Esophagus muscularis mucosa (tissue), 4 donors: ENCODE results near the gene MBD1. TPM values are rescaled to one million over a fixed set of nuclear protein-coding genes. Genes with fewer than 3 reads are reported as not detected.

Experiments used
- DNase-seq: peaks from one replicate; pipeline ENCODE4 v3.0.0-alpha.2; 2017; ENCODE audit errors: extremely low spot score
- H3K27ac ChIP-seq, 4 donors: fragments of 200-600 bp; sonication (generic); replicated peaks in 1 of 4; 1 replicate in 3 of 4; 2 replicates in 1 of 4; pipeline ENCODE4 v1.5.1; 2016 to 2019; ENCODE audit warnings: mild to moderate bottlenecking in 1 of 4
- H3K27me3 ChIP-seq, 4 donors: fragments of 200-600 bp; sonication (generic); one replicate each; pipeline versions ENCODE4 v1.5.1 to v1.6.0; 2016 to 2019
- H3K36me3 ChIP-seq, 4 donors: fragments of 200-600 bp; sonication (generic); one replicate each; pipeline ENCODE4 v1.5.1; 2016 to 2019
- H3K4me1 ChIP-seq, 4 donors: fragments of 200-600 bp; sonication (generic); one replicate each; pipeline ENCODE4 v1.5.1; 2016 to 2019
- H3K4me3 ChIP-seq, 4 donors: fragments of 200-600 bp; sonication (generic); 1 replicate in 2 of 4; 2 replicates in 2 of 4; pipeline ENCODE4 v1.5.1; 2016 to 2019; ENCODE audit warnings: mild to moderate bottlenecking in 4 of 4, moderate library complexity in 1 of 4
- H3K9me3 ChIP-seq, 4 donors: fragments of 200-600 bp; sonication (generic); 1 replicate in 3 of 4; 2 replicates in 1 of 4; pipeline ENCODE4 v1.5.1; 2016 to 2019
- CTCF ChIP-seq, 3 experiments: fragments of 200-600 bp in 2 of 3; fragments of 450-650 bp in 1 of 3; sonication (generic) in 2 of 3; IDR thresholded peaks; one replicate each; pipeline ENCODE4 v1.5.1; 2017 to 2019; ENCODE audit warnings: antibody characterized with exemption in 3 of 3, mild to moderate bottlenecking in 2 of 3, moderate library complexity in 1 of 3
- EP300 ChIP-seq: sonication (generic); formaldehyde crosslinking; IDR thresholded peaks from one replicate; pipeline ENCODE4 v1.6.1; 2017; ENCODE audit warnings: antibody characterized with exemption
- POLR2A ChIP-seq: fragments of 450-650 bp; IDR thresholded peaks from one replicate; pipeline ENCODE4 v1.6.1; 2017; ENCODE audit warnings: antibody characterized with exemption, moderate library complexity, mild to moderate bottlenecking, low read depth
- POLR2AphosphoS5 ChIP-seq, 2 donors: sonication (generic); formaldehyde crosslinking; IDR thresholded peaks; one replicate each; pipeline ENCODE4 v1.6.1; 2017; ENCODE audit warnings: antibody characterized with exemption in 2 of 2
- WGBS: methylation state at CpG from one replicate; pipeline ENCODE4 v1.1.5; 2018; 5-methylcytosine and 5-hydroxymethylcytosine counted together
- intact Hi-C: fragments of 100-400 bp; cut with DNase I; formaldehyde crosslinking; loops from one replicate; pipeline ENCODE4 v1.15.1; 2023
- total RNA-seq, 4 donors: library from RNA; depleted of rRNA; stranded (reverse); fragments of >200 nt; gene quantifications; one replicate each; pipeline versions ENCODE4 v1.1.0 to v1.2.1, GENCODE V29; 2016

MBD1 gene
- total RNA-seq, 4 donors from 2014 or later = 65.6 to 101 (median 79.8) TPM

DNA sequence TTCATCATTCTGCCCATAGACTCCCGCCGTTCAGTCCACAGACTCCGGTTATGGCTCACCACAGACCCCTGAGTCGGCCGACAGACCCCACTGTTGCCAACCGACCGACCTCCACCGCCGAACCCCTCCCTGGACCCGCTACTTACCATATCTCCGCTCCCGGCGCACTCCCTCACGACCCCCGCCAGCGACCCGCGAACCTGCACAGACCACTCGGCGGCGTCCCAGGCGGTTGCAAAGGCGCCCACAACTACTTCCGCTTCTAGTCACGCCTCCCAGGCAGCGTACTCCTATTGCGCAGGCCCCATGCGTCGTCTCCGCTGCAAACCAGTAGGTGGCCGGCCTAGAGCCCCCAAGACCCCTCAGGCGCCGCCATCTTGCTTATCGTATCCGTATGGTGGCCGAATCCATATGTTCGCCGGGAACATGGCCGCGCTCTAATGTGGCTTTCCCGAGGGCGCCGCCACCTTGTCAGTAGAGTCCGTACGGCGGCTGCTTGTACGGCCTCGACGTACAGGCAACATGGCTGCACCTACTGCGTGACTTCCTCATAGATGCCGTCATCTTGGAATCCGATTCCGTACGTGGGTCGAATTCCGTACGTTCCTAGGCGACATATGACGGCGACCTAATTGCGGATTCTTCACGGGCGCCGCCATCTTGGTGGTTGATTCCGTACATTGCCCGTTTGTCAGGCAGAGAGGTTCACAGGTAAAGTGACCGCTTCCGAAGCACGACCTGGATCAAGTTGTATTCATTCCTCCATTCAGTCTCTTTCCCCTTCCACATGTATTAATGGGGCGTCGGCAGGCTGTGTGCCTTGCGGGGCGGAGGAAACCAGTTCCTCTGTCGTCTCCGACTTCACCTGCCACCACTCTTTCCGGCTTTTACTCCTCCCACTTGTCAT, 6.4 kb upstream of the MBD1 start, which contains the start of gene CXXC1:
Gene CXXC1 (minus strand): TSS at position 252 of the 907 bp plus-strand sequence. CDS start 103 bp downstream, at position 149.
- intact Hi-C loops = loop anchor here (10.0 kb wide), 4 partner anchors 473 to 907 kb away; partner anchors contain the start of genes ACAA2, ME2, MEX3C and RPL17

GRCh38 chr18:50287028-50287440, 5.7 kb upstream of the MBD1 start:
- TF ChIP-seq EP300 (no peak), POLR2A (no peak), CTCF (IDR thresholded peaks at IDR 0.05) (no peak), POLR2AphosphoS5 (IDR thresholded peaks at IDR 0.05) (no peak)

More for the DNA sequence above, 6.4 kb upstream of the MBD1 start, which contains the start of gene CXXC1:
- under 1% methylated on average over 44 of the region's 76 CpGs for WGBS
- TF ChIP-seq CTCF (IDR thresholded peaks at IDR 0.05) (peak; percentile 33 to 58 (median 46)), POLR2A (no peak), POLR2AphosphoS5 (IDR thresholded peaks at IDR 0.05) (peak; percentile 83 to 92), EP300 (no peak)
- H3K36me3 ChIP-seq = peaks cover 8 to 33% (median 31%) of the 10 kb centered on the region in 4 donors
- H3K27me3 ChIP-seq = no peaks in the 10 kb centered on the region
- H3K27ac ChIP-seq = peak within 1 kb of the TSS; percentile 82 to 88 (median 87)
- no peaks in the 10 kb centered on the region for H3K9me3 ChIP-seq
- peaks cover 5 to 18% (median 16%) of the 10 kb centered on the region in 4 donors for H3K4me1 ChIP-seq
- H3K4me3 ChIP-seq = peak within 1 kb of the TSS; percentile 66 to 84 (median 76)
- DNase-seq = peak; percentile 99

GRCh38 chr18:50286391-50287027, 5.2 kb upstream of the MBD1 start:
- H3K4me3 ChIP-seq = peak overlapping the region; percentile 66 to 84 (median 76)
- peak overlapping the region; percentile 82 to 88 (median 87) for H3K27ac ChIP-seq
- H3K9me3 ChIP-seq = no peaks in the 10 kb centered on the region
- H3K36me3 ChIP-seq = peaks cover 8 to 38% (median 34%) of the 10 kb centered on the region in 4 donors
- TF ChIP-seq POLR2AphosphoS5 (IDR thresholded peaks at IDR 0.05) (no peak), EP300 (no peak)
- WGBS = 25% methylated on average over 20 of the region's 23 CpGs
- DNase-seq = no peak
- H3K4me1 ChIP-seq = peaks cover 11 to 27% (median 26%) of the 10 kb centered on the region in 4 donors
- intact Hi-C loops = loop anchor here (10.0 kb wide), 4 partner anchors 472 to 908 kb away; partner anchors contain the start of genes ACAA2, ME2, MEX3C and RPL17
- no peaks in the 10 kb centered on the region for H3K27me3 ChIP-seq

More at GRCh38 chr18:50287028-50287440, 5.7 kb upstream of the MBD1 start:
- DNase-seq = no peak
- Histone ChIP-seq H3K27ac (peak overlapping the region; percentile 82 to 88 (median 87)), H3K9me3 (no peaks in the 10 kb centered on the region), H3K4me3 (peak overlapping the region; percentile 66 to 84 (median 76)), H3K4me1 (peaks cover 8 to 24% (median 23%) of the 10 kb centered on the region in 4 donors), H3K27me3 (no peaks in the 10 kb centered on the region), H3K36me3 (peaks cover 8 to 38% (median 34%) of the 10 kb centered on the region in 4 donors)
- intact Hi-C loops = loop anchor here (10.0 kb wide), 4 partner anchors 472 to 908 kb away; partner anchors contain the start of genes ACAA2, ME2, MEX3C and RPL17
- WGBS = under 1% methylated on average over 18 of the region's 27 CpGs

GRCh38 chr18:50285631-50286321, 4.5 kb upstream of the MBD1 start:
- H3K4me3 ChIP-seq = no peak overlapping the region
- intact Hi-C loops = loop anchor here (10.0 kb wide), 4 partner anchors 471 to 909 kb away; partner anchors contain the start of genes ACAA2, ME2, MEX3C and RPL17
- H3K27me3 ChIP-seq = no peaks in the 10 kb centered on the region
- WGBS = 93% methylated on average over 14 of the region's 24 CpGs
- peaks cover 12 to 29% (median 27%) of the 10 kb centered on the region in 4 donors for H3K4me1 ChIP-seq
- TF ChIP-seq POLR2AphosphoS5 (IDR thresholded peaks at IDR 0.05) (no peak), POLR2A (no peak), EP300 (no peak), CTCF (IDR thresholded peaks at IDR 0.05) (no peak)
- DNase-seq = no peak
- H3K9me3 ChIP-seq = no peaks in the 10 kb centered on the region
- peaks cover 8 to 38% (median 34%) of the 10 kb centered on the region in 4 donors for H3K36me3 ChIP-seq
- peak overlapping the region in 2 of 4 donors; percentile 87 to 88 for H3K27ac ChIP-seq
